ENCODE data around the gene DLST.

- TF ChIP-seq CTCF (conservative IDR thresholded peaks at IDR 0.05) (no peak), EZH2 (IDR thresholded peaks at IDR 0.05; ENCODE audit: low read depth) (no peak)
Measured at GRCh38 chr14:74853581-74853980, 28.1 kb upstream of the DLST start.
